GM12878 (cell line): ENCODE data around the gene MEGF11.

Source experiments
- EZH2 ChIP-seq: IDR thresholded peaks from 2 replicates; pipeline ENCODE4 v1.6.1; 2012; ENCODE audit warnings: low read depth, mild to moderate bottlenecking, control low read depth, inconsistent platforms, low read length, borderline replicate concordance; ENCODE audit not compliant: control insufficient read depth
- HDAC6 ChIP-seq: fragments of 200-600 bp; sonication (generic); IDR thresholded peaks from one replicate; pipeline ENCODE4 v1.8.0; 2017; ENCODE audit warnings: antibody characterized with exemption; ENCODE audit not compliant: unreplicated experiment
- MEF2A ChIP-seq: IDR thresholded peaks from 2 replicates; pipeline ENCODE4 v1.6.1; 2011; ENCODE audit warnings: low read depth, mild to moderate bottlenecking, low read length, moderate library complexity; ENCODE audit not compliant: insufficient read depth
- NFIC ChIP-seq: IDR thresholded peaks from 2 replicates; pipeline ENCODE4 v1.6.1; 2012; ENCODE audit warnings: low read depth, mild to moderate bottlenecking, inconsistent platforms, low read length, moderate library complexity
- NRF1 ChIP-seq: conservative IDR thresholded peaks from 2 replicates; pipeline ENCODE4 v1.6.1; 2011; ENCODE audit warnings: mild to moderate bottlenecking, low read depth, low read length, improper control_type of control experiment
- POLR2A ChIP-seq: IDR thresholded peaks from 2 replicates; pipeline ENCODE4 v1.6.1; 2011; ENCODE audit warnings: low read depth, mild to moderate bottlenecking, low read length
- SPI1 ChIP-seq: IDR thresholded peaks from 2 replicates; pipeline ENCODE4 v1.6.1; 2011; ENCODE audit warnings: low read depth, mild to moderate bottlenecking, low read length, moderate library complexity, borderline replicate concordance; ENCODE audit not compliant: insufficient read depth
- YY1 ChIP-seq: IDR thresholded peaks from 2 replicates; pipeline ENCODE4 v1.6.1; 2011; ENCODE audit warnings: low read depth, mild to moderate bottlenecking, low read length
- ZBTB11 ChIP-seq: fragments of 450-650 bp; formaldehyde crosslinking; IDR thresholded peaks from 2 replicates; pipeline ENCODE4 v1.5.0; 2022; ENCODE audit warnings: mild to moderate bottlenecking, missing genetic modification characterization
- ZNF274 ChIP-seq: IDR thresholded peaks from one replicate; pipeline ENCODE4 v1.8.0; 2011; ENCODE audit not compliant: insufficient read length, insufficient read depth
- TF ChIP-seq, protein P1 (sequence below), 3 experiments: IDR thresholded peaks in 2 of 3; conservative IDR thresholded peaks in 1 of 3; 2 replicates each; pipeline ENCODE4 v1.5.1; 2011; ENCODE audit warnings: low read depth in 3 of 3, low read length in 3 of 3, mild to moderate bottlenecking in 3 of 3, control low read depth in 2 of 3, moderate library complexity in 2 of 3, inconsistent platforms in 1 of 3, mixed read lengths in 1 of 3; ENCODE audit not compliant: control insufficient read depth in 2 of 3, insufficient read depth in 1 of 3; ENCODE audit errors: extremely low read depth in 1 of 3
- TF ChIP-seq, protein P2 (sequence below): fragments of 450-650 bp; IDR thresholded peaks from 2 replicates; pipeline ENCODE4 v1.6.1; 2017; ENCODE audit warnings: mild to moderate bottlenecking, moderate library complexity

- no peak for TF ChIP-seq EZH2
- TF ChIP-seq NFIC: no peak
- TF ChIP-seq, protein P1, sequence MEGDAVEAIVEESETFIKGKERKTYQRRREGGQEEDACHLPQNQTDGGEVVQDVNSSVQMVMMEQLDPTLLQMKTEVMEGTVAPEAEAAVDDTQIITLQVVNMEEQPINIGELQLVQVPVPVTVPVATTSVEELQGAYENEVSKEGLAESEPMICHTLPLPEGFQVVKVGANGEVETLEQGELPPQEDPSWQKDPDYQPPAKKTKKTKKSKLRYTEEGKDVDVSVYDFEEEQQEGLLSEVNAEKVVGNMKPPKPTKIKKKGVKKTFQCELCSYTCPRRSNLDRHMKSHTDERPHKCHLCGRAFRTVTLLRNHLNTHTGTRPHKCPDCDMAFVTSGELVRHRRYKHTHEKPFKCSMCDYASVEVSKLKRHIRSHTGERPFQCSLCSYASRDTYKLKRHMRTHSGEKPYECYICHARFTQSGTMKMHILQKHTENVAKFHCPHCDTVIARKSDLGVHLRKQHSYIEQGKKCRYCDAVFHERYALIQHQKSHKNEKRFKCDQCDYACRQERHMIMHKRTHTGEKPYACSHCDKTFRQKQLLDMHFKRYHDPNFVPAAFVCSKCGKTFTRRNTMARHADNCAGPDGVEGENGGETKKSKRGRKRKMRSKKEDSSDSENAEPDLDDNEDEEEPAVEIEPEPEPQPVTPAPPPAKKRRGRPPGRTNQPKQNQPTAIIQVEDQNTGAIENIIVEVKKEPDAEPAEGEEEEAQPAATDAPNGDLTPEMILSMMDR (IDR thresholded peaks at IDR 0.05 in 2 of 3, conservative IDR thresholded peaks at IDR 0.05 in 1 of 3; ENCODE audit: control insufficient read depth in 2 of 3, extremely low read depth in 1 of 3, insufficient read depth in 1 of 3, low read depth in 3 of 3, low read length in 3 of 3): no peak
- no peak for TF ChIP-seq ZBTB11 (CRISPR knock-in tag)
- no peak for TF ChIP-seq POLR2A
- no peak for TF ChIP-seq ZNF274
- no peak for TF ChIP-seq HDAC6
- no peak for TF ChIP-seq MEF2A
- TF ChIP-seq, protein P2, sequence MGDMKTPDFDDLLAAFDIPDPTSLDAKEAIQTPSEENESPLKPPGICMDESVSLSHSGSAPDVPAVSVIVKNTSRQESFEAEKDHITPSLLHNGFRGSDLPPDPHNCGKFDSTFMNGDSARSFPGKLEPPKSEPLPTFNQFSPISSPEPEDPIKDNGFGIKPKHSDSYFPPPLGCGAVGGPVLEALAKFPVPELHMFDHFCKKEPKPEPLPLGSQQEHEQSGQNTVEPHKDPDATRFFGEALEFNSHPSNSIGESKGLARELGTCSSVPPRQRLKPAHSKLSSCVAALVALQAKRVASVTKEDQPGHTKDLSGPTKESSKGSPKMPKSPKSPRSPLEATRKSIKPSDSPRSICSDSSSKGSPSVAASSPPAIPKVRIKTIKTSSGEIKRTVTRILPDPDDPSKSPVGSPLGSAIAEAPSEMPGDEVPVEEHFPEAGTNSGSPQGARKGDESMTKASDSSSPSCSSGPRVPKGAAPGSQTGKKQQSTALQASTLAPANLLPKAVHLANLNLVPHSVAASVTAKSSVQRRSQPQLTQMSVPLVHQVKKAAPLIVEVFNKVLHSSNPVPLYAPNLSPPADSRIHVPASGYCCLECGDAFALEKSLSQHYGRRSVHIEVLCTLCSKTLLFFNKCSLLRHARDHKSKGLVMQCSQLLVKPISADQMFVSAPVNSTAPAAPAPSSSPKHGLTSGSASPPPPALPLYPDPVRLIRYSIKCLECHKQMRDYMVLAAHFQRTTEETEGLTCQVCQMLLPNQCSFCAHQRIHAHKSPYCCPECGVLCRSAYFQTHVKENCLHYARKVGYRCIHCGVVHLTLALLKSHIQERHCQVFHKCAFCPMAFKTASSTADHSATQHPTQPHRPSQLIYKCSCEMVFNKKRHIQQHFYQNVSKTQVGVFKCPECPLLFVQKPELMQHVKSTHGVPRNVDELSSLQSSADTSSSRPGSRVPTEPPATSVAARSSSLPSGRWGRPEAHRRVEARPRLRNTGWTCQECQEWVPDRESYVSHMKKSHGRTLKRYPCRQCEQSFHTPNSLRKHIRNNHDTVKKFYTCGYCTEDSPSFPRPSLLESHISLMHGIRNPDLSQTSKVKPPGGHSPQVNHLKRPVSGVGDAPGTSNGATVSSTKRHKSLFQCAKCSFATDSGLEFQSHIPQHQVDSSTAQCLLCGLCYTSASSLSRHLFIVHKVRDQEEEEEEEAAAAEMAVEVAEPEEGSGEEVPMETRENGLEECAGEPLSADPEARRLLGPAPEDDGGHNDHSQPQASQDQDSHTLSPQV: no peak
- no peak for TF ChIP-seq SPI1
- no peak for TF ChIP-seq NRF1
- TF ChIP-seq YY1: no peak
These were observed 289.6 kb downstream of the MEGF11 start for GRCh38 chr15:65963911-65964482.
